GM10847 (cell line): ENCODE results near the gene DSP.

Experiments
- POLR2A ChIP-seq: IDR thresholded peaks from 2 replicates; pipeline ENCODE4 v1.6.1; 2011; ENCODE audit not compliant: insufficient read length; ENCODE audit errors: extremely low read depth

The DSP gene

GRCh38 chr6:7633361-7633760 lies 91.9 kb downstream of the DSP start:
- no peak for TF ChIP-seq POLR2A

GRCh38 chr6:7636151-7636550 lies 94.7 kb downstream of the DSP start:
- no peak for TF ChIP-seq POLR2A
